ENCODE data around the gene LAMA3.

DNA sequence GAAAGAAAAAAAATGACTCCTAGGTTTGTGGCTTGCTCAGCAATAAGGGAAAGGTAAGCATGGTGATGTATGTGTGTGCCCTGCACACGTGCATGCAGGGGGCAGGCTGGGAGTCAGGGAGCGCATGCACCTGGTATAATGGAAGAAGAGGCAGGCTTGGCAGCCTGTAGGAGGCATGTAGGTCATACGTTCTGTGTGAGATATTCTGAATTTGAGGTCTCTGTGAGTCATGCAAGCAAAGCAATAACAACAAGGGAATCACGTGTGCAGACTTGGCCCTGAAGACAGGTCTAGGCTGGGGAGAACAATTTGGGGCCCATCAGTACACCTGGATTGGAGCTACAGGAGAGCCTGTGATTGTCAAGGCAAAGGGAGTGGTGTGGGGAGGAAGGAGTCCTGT is 230.8 kb downstream of the LAMA3 start:
- TF ChIP-seq, protein P1, sequence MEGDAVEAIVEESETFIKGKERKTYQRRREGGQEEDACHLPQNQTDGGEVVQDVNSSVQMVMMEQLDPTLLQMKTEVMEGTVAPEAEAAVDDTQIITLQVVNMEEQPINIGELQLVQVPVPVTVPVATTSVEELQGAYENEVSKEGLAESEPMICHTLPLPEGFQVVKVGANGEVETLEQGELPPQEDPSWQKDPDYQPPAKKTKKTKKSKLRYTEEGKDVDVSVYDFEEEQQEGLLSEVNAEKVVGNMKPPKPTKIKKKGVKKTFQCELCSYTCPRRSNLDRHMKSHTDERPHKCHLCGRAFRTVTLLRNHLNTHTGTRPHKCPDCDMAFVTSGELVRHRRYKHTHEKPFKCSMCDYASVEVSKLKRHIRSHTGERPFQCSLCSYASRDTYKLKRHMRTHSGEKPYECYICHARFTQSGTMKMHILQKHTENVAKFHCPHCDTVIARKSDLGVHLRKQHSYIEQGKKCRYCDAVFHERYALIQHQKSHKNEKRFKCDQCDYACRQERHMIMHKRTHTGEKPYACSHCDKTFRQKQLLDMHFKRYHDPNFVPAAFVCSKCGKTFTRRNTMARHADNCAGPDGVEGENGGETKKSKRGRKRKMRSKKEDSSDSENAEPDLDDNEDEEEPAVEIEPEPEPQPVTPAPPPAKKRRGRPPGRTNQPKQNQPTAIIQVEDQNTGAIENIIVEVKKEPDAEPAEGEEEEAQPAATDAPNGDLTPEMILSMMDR (IDR thresholded peaks at IDR 0.05): no peak
- TF ChIP-seq POLR2A (IDR thresholded peaks at IDR 0.05): no peak
